ENCODE results near the gene PRIMA1.

DNA sequence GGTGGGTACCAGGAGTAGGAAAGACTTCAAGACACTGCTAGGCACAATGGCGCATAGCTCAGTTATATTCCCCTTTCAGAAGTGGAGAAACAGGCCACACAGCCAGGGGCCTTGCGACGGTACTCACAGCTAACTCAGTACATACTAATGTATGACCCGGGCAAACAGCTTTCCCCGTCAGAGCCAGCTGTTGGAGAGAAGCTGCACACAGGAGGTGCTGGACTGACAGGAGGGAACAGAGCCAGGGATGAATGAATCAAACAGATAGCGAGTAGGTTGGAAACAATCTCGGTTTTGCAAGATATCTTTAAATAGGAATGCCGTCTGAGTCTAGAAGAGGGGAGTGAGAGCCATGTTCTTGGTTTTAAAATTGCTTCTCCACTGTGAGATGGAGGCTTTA is 45.5 kb downstream of the PRIMA1 start:
- TF ChIP-seq, protein P1, sequence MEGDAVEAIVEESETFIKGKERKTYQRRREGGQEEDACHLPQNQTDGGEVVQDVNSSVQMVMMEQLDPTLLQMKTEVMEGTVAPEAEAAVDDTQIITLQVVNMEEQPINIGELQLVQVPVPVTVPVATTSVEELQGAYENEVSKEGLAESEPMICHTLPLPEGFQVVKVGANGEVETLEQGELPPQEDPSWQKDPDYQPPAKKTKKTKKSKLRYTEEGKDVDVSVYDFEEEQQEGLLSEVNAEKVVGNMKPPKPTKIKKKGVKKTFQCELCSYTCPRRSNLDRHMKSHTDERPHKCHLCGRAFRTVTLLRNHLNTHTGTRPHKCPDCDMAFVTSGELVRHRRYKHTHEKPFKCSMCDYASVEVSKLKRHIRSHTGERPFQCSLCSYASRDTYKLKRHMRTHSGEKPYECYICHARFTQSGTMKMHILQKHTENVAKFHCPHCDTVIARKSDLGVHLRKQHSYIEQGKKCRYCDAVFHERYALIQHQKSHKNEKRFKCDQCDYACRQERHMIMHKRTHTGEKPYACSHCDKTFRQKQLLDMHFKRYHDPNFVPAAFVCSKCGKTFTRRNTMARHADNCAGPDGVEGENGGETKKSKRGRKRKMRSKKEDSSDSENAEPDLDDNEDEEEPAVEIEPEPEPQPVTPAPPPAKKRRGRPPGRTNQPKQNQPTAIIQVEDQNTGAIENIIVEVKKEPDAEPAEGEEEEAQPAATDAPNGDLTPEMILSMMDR (IDR thresholded peaks at IDR 0.05), result no peak
- TF ChIP-seq EZH2 (IDR thresholded peaks at IDR 0.05; ENCODE audit: borderline replicate concordance, insufficient read depth, low read depth, low read length, poor library complexity, severe bottlenecking), result no peak
